ENCODE measurements around the gene P2RX5. TPM values are rescaled to one million over a fixed set of nuclear protein-coding genes. Genes with fewer than 3 reads are reported as not detected.

The P2RX5 gene
- total RNA-seq, 1 experiment from 2014 or later, result 14.9 TPM

- POLR2A ChIA-PET, result no interaction called here
- DNase-seq (ENCODE audit: low read depth, low spot score) (no peak), ATAC-seq (no peak)
- CTCF ChIA-PET, result no interaction called here
- TF ChIP-seq SIN3A (IDR thresholded peaks at IDR 0.05; ENCODE audit: borderline replicate concordance, insufficient read depth, low read depth, low read length), result no peak
- in situ Hi-C loops (cut with HindIII; ENCODE audit: low pct_unique_long_range_greater_than_20kb, low sequenced_read_pairs), result no loop called here
- Histone ChIP-seq H3K9me3 (ENCODE audit: control insufficient read depth, insufficient read depth, low read depth, low read length) (no peaks in the 10 kb centered on the region), H3K36me3 (ENCODE audit: control insufficient read depth, insufficient read depth, low read length) (no peaks in the 10 kb centered on the region), H3K4me1 (ENCODE audit: control insufficient read depth, insufficient read depth, low read length) (no peaks in the 10 kb centered on the region), H3K27ac (ENCODE audit: low read length) (no peak overlapping the region), H3K27me3 (ENCODE audit: control insufficient read depth, insufficient read depth, low read length) (no peaks in the 10 kb centered on the region), H3K4me3 (ENCODE audit: low read depth in 2 of 2, low read length in 2 of 2) (no peak overlapping the region)
- intact Hi-C loops (cut with micrococcal nuclease; ENCODE audit: unreplicated experiment), result loop anchor here (5.0 kb wide), 1 partner anchor 598 kb away; no protein-coding TSS in a partner anchor
- no TSS peak for BruUV-seq (replicated peaks)
Measured at GRCh38 chr17:3645310-3645709, 50.6 kb downstream of the P2RX5 start.

DNA sequence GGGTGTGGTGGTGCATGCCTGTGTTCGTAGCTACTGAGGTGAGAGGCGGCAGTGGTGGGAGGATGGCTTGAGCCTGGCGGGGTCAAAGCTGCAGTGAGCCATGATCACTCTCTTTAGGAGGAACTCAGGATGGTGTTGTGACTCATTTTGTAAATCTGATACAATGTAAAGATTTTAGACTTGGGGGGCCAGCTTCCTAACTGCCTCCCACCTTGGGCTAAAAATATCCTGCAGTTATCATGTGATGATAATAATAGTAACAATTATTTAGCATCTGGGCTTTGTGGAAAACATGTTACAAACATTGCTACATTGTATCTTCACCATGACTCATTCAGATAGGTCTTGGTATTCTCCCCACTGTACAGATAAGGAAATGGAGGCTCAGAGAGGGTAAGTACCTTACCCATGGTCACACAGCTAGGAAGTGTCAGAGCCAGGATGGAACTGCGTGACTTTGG, 52.0 kb downstream of the P2RX5 start:
- POLR2A ChIA-PET, result no interaction called here
- CTCF ChIA-PET, result no interaction called here
- ATAC-seq (no peak), DNase-seq (ENCODE audit: low read depth, low spot score) (no peak)
- no peaks in the 10 kb centered on the region for H3K36me3 ChIP-seq (ENCODE audit: control insufficient read depth, insufficient read depth, low read length)
- H3K9me3 ChIP-seq (ENCODE audit: control insufficient read depth, insufficient read depth, low read depth, low read length), result no peaks in the 10 kb centered on the region
- H3K4me3 ChIP-seq (ENCODE audit: low read depth in 2 of 2, low read length in 2 of 2), result no peak overlapping the region
- TF ChIP-seq POLR2AphosphoS5 (IDR thresholded peaks at IDR 0.05; ENCODE audit: low read depth, low read length) (no peak), TCF7L2 (IDR thresholded peaks at IDR 0.05; ENCODE audit: low read depth, low read length) (no peak), SIN3A (IDR thresholded peaks at IDR 0.05; ENCODE audit: borderline replicate concordance, insufficient read depth, low read depth, low read length) (no peak), REST (IDR thresholded peaks at IDR 0.05; ENCODE audit: insufficient read depth in 1 of 2, low read depth in 2 of 2, low read length in 1 of 2) (no peak)
- TF ChIP-seq, protein P1, sequence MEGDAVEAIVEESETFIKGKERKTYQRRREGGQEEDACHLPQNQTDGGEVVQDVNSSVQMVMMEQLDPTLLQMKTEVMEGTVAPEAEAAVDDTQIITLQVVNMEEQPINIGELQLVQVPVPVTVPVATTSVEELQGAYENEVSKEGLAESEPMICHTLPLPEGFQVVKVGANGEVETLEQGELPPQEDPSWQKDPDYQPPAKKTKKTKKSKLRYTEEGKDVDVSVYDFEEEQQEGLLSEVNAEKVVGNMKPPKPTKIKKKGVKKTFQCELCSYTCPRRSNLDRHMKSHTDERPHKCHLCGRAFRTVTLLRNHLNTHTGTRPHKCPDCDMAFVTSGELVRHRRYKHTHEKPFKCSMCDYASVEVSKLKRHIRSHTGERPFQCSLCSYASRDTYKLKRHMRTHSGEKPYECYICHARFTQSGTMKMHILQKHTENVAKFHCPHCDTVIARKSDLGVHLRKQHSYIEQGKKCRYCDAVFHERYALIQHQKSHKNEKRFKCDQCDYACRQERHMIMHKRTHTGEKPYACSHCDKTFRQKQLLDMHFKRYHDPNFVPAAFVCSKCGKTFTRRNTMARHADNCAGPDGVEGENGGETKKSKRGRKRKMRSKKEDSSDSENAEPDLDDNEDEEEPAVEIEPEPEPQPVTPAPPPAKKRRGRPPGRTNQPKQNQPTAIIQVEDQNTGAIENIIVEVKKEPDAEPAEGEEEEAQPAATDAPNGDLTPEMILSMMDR (IDR thresholded peaks at IDR 0.05), result no peak
- intact Hi-C loops (cut with micrococcal nuclease; ENCODE audit: unreplicated experiment), result no loop called here
- BruUV-seq (replicated peaks), result no TSS peak
- in situ Hi-C loops (cut with HindIII; ENCODE audit: low pct_unique_long_range_greater_than_20kb, low sequenced_read_pairs), result no loop called here
- no peak overlapping the region for H3K27ac ChIP-seq (ENCODE audit: low read length)
- no peaks in the 10 kb centered on the region for H3K27me3 ChIP-seq (ENCODE audit: control insufficient read depth, insufficient read depth, low read length)
- no peaks in the 10 kb centered on the region for H3K4me1 ChIP-seq (ENCODE audit: control insufficient read depth, insufficient read depth, low read length)

GRCh38 chr17:3641717-3642486, 54.1 kb downstream of the P2RX5 start:
- ChIA-PET POLR2A (no interaction called here), CTCF (no interaction called here)
- Histone ChIP-seq H3K4me3 (ENCODE audit: low read depth in 2 of 2, low read length in 2 of 2) (no peak overlapping the region), H3K36me3 (ENCODE audit: control insufficient read depth, insufficient read depth, low read length) (no peaks in the 10 kb centered on the region), H3K4me1 (ENCODE audit: control insufficient read depth, insufficient read depth, low read length) (no peaks in the 10 kb centered on the region), H3K9me3 (ENCODE audit: control insufficient read depth, insufficient read depth, low read depth, low read length) (no peaks in the 10 kb centered on the region), H3K27me3 (ENCODE audit: control insufficient read depth, insufficient read depth, low read length) (no peaks in the 10 kb centered on the region), H3K27ac (ENCODE audit: low read length) (no peak overlapping the region)
- intact Hi-C loops (cut with micrococcal nuclease; ENCODE audit: unreplicated experiment) (no loop called here), in situ Hi-C loops (cut with HindIII; ENCODE audit: low pct_unique_long_range_greater_than_20kb, low sequenced_read_pairs) (no loop called here)
- BruUV-seq (replicated peaks), result no TSS peak
- DNase-seq (ENCODE audit: low read depth, low spot score) (no peak), ATAC-seq (no peak)
- TF ChIP-seq REST (IDR thresholded peaks at IDR 0.05; ENCODE audit: insufficient read depth in 1 of 2, low read depth in 2 of 2, low read length in 1 of 2), result no peak
- TF ChIP-seq, protein P1 (IDR thresholded peaks at IDR 0.05), result no peak
- TF ChIP-seq POLR2AphosphoS5 (IDR thresholded peaks at IDR 0.05; ENCODE audit: low read depth, low read length), result no peak
- TF ChIP-seq SIN3A (IDR thresholded peaks at IDR 0.05; ENCODE audit: borderline replicate concordance, insufficient read depth, low read depth, low read length), result no peak
- no peak for TF ChIP-seq TCF7L2 (IDR thresholded peaks at IDR 0.05; ENCODE audit: low read depth, low read length)

Measured in Panc1 (cell line).